ENCODE data around the gene DUOX1. TPM values are rescaled to one million over a fixed set of nuclear protein-coding genes. Genes with fewer than 3 reads are reported as not detected.

The DUOX1 gene
- polyA plus RNA-seq, 3 donors = 0.22 TPM; not detected in 2

- no peaks in the 10 kb centered on the region for H3K36me3 ChIP-seq (replicated peaks in 1 of 2; ENCODE audit: control insufficient read depth in 1 of 2, insufficient read depth in 2 of 2, low read length in 2 of 2)
- no peak overlapping the region for H2AFZ ChIP-seq (ENCODE audit: insufficient read depth, low read depth, low read length, poor library complexity, severe bottlenecking)
- H3K9ac ChIP-seq (ENCODE audit: insufficient read depth, low read length, poor library complexity, severe bottlenecking) = no peak overlapping the region
- H4K20me1 ChIP-seq (ENCODE audit: insufficient read depth, low read length) = no peaks in the 10 kb centered on the region
- Mint-ChIP-seq H3K4me1 (no peaks in the 10 kb centered on the region), H3K36me3 (peaks cover 0 to 2% of the 10 kb centered on the region in 2 donors), H3K27ac (no peak overlapping the region), H3K9me3 (peaks cover 0 to 5% (median 2%) of the 10 kb centered on the region in 7 donors), H3K4me3 (no peak overlapping the region), H3K27me3 (ENCODE audit: low read depth in 3 of 3) (peaks cover 26 to 33% (median 30%) of the 10 kb centered on the region in 3 donors)
- intact Hi-C loops (cut with micrococcal nuclease) = no loop called here
- peaks cover 12 to 17% of the 10 kb centered on the region in 2 donors for H3K27me3 ChIP-seq (ENCODE audit: control insufficient read depth in 2 of 2, insufficient read depth in 2 of 2, low read length in 2 of 2)
- DNase-seq = no peak
- 96% methylated on average over 6 of the region's 11 CpGs for WGBS (ENCODE audit: insufficient coverage)
- H3K9me3 ChIP-seq (replicated peaks in 1 of 2; ENCODE audit: control insufficient read depth in 1 of 2, insufficient read depth in 1 of 2, low read length in 2 of 2) = peaks cover 0 to 5% of the 10 kb centered on the region in 2 donors
- H3K4me2 ChIP-seq (replicated peaks; ENCODE audit: extremely low read depth, low read length, poor library complexity, severe bottlenecking) = no peak overlapping the region
- H3K27ac ChIP-seq (ENCODE audit: low read depth in 1 of 2, low read length in 2 of 2) = no peak overlapping the region
- H3K4me1 ChIP-seq (ENCODE audit: control insufficient read depth in 1 of 2, insufficient read depth in 2 of 2, low read length in 2 of 2) = no peaks in the 10 kb centered on the region
- H3K4me3 ChIP-seq (replicated peaks in 1 of 3; ENCODE audit: low read depth in 2 of 3, low read length in 3 of 3) = no peak overlapping the region
- H3K79me2 ChIP-seq (ENCODE audit: insufficient read depth, low read length) = no peaks in the 10 kb centered on the region
- TF ChIP-seq, protein P1, sequence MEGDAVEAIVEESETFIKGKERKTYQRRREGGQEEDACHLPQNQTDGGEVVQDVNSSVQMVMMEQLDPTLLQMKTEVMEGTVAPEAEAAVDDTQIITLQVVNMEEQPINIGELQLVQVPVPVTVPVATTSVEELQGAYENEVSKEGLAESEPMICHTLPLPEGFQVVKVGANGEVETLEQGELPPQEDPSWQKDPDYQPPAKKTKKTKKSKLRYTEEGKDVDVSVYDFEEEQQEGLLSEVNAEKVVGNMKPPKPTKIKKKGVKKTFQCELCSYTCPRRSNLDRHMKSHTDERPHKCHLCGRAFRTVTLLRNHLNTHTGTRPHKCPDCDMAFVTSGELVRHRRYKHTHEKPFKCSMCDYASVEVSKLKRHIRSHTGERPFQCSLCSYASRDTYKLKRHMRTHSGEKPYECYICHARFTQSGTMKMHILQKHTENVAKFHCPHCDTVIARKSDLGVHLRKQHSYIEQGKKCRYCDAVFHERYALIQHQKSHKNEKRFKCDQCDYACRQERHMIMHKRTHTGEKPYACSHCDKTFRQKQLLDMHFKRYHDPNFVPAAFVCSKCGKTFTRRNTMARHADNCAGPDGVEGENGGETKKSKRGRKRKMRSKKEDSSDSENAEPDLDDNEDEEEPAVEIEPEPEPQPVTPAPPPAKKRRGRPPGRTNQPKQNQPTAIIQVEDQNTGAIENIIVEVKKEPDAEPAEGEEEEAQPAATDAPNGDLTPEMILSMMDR (IDR thresholded peaks at IDR 0.05) = no peak
Measured at GRCh38 chr15:45105586-45105985, 24.2 kb upstream of the DUOX1 start.

DNA sequence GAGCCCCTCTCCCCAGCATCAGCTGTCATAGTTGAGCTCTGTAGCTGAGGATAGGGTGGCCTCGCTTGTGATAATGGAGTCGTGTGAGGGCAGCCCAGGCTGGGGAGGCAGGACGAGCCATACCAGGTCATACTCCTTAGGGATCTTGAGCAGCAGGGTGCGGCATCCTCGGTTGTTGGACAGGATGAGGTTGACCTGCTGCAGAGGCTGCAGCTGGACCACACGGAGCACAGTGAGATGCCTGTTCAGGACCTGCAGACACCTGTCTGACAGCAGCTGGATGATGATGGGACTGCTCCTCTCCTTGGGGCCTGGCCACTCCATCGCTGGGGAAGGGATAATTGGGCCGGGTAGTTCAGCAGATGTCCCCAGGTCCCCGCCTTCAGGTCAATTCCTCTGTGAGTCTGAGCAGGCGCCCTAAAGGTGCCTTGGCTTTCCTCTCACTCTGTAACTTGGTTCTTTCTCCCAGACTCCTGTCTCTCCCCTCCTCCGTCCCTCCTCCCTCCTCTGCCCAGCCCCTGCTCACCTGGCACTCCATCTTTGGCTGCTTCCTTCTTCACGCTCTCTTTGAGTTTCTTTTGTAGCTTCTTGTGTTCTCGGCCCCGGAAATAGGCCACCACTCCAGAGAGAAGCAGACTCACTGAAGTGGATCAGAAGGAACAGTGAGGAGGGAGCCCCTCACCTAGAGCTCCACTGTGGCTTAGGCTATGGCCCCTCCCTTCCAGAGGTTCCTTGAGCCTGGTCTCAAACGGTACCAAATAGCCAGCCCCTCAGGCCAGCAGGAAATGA, 23.6 kb upstream of the DUOX1 start:
- Histone ChIP-seq H2AFZ (ENCODE audit: insufficient read depth, low read depth, low read length, poor library complexity, severe bottlenecking) (no peak overlapping the region), H3K4me3 (replicated peaks in 1 of 3; ENCODE audit: low read depth in 2 of 3, low read length in 3 of 3) (no peak overlapping the region), H4K20me1 (ENCODE audit: insufficient read depth, low read length) (no peaks in the 10 kb centered on the region), H3K27me3 (ENCODE audit: control insufficient read depth in 2 of 2, insufficient read depth in 2 of 2, low read length in 2 of 2) (peaks cover 14 to 19% of the 10 kb centered on the region in 2 donors), H3K27ac (ENCODE audit: low read depth in 1 of 2, low read length in 2 of 2) (no peak overlapping the region), H3K9ac (ENCODE audit: insufficient read depth, low read length, poor library complexity, severe bottlenecking) (no peak overlapping the region), H3K4me1 (ENCODE audit: control insufficient read depth in 1 of 2, insufficient read depth in 2 of 2, low read length in 2 of 2) (no peaks in the 10 kb centered on the region), H3K9me3 (replicated peaks in 1 of 2; ENCODE audit: control insufficient read depth in 1 of 2, insufficient read depth in 1 of 2, low read length in 2 of 2) (peaks cover 0 to 5% of the 10 kb centered on the region in 2 donors), H3K4me2 (replicated peaks; ENCODE audit: extremely low read depth, low read length, poor library complexity, severe bottlenecking) (no peak overlapping the region), H3K36me3 (replicated peaks in 1 of 2; ENCODE audit: control insufficient read depth in 1 of 2, insufficient read depth in 2 of 2, low read length in 2 of 2) (no peaks in the 10 kb centered on the region), H3K79me2 (ENCODE audit: insufficient read depth, low read length) (no peaks in the 10 kb centered on the region)
- Mint-ChIP-seq H3K36me3 (peaks cover 0 to 2% of the 10 kb centered on the region in 2 donors), H3K27me3 (ENCODE audit: low read depth in 3 of 3) (peaks cover 29 to 34% (median 30%) of the 10 kb centered on the region in 3 donors), H3K4me1 (no peaks in the 10 kb centered on the region), H3K9me3 (peaks cover 0 to 5% (median 2%) of the 10 kb centered on the region in 7 donors), H3K27ac (no peak overlapping the region), H3K4me3 (no peak overlapping the region)
- TF ChIP-seq, protein P1 (IDR thresholded peaks at IDR 0.05) = no peak
- WGBS (ENCODE audit: insufficient coverage) = 74% methylated on average over 8 of the region's 15 CpGs
- DNase-seq = no peak
- intact Hi-C loops (cut with micrococcal nuclease) = no loop called here

Measured in CD14-positive monocyte (primary cell).